H1 (cell line): ENCODE results near the gene TTC13. TPM values are rescaled to one million over a fixed set of nuclear protein-coding genes. Genes with fewer than 3 reads are reported as not detected.

ENCODE experiments used
- CTCF ChIA-PET: fragments of 300-600 bp; sonication (Branson Sonifier 250); formaldehyde crosslinking; loops from one replicate; lab custom pipeline; 2021; ENCODE audit not compliant: partially characterized antibody; lab: Charles Lee
- POLR2A ChIA-PET: fragments of 300-600 bp; sonication (Branson Sonifier 250); formaldehyde crosslinking; loops from one replicate; lab custom pipeline; 2021; ENCODE audit warnings: inconsistent platforms; ENCODE audit not compliant: partially characterized antibody; lab: Charles Lee
- DNase-seq, 2 experiments: peaks; one replicate each; pipeline versions ENCODE4 v3.0.0 to v3.0.0-alpha.2; 2010 to 2022; ENCODE audit warnings: low spot score in 2 of 2, low read depth in 1 of 2, mixed read lengths in 1 of 2
- FAIRE-seq: peaks from 2 replicates; lab custom pipeline; 2011; peaks lifted over from hg19 to GRCh38; lab: Jason Lieb, UNC
- H2AFZ ChIP-seq: 2 replicates; pipeline ENCODE4 v1.8.1; 2012; ENCODE audit warnings: low read length, inconsistent platforms
- H2AK5ac ChIP-seq: 2 replicates; pipeline ENCODE4 v1.6.1; 2013; ENCODE audit warnings: low read depth, low read length
- H2BK120ac ChIP-seq: replicated peaks from 2 replicates; pipeline ENCODE3; 2013; ENCODE audit warnings: low read depth, low read length, inconsistent platforms
- H2BK12ac ChIP-seq: 2 replicates; pipeline ENCODE4 v1.6.1; 2013; ENCODE audit warnings: low read depth, low read length
- H2BK15ac ChIP-seq: 2 replicates; pipeline ENCODE4 v1.6.1; 2013; ENCODE audit warnings: low read length
- H2BK20ac ChIP-seq: 2 replicates; pipeline ENCODE4 v1.6.1; 2013; ENCODE audit warnings: low read length
- H2BK5ac ChIP-seq: 2 replicates; pipeline ENCODE4 v1.6.1; 2013; ENCODE audit warnings: low read depth, low read length
- H3K14ac ChIP-seq: 2 replicates; pipeline ENCODE4 v1.6.1; 2013; ENCODE audit warnings: inconsistent platforms; ENCODE audit not compliant: insufficient read length
- H3K18ac ChIP-seq: 2 replicates; pipeline ENCODE4 v1.6.1; 2013; ENCODE audit warnings: low read length; ENCODE audit errors: extremely low read depth
- H3K23ac ChIP-seq: 2 replicates; pipeline ENCODE4 v1.6.1; 2013; ENCODE audit warnings: inconsistent platforms; ENCODE audit not compliant: insufficient read length
- H3K23me2 ChIP-seq: 2 replicates; pipeline ENCODE4 v1.6.1; 2013; ENCODE audit warnings: low read depth, low read length
- H3K27ac ChIP-seq: 2 replicates; pipeline ENCODE4 v1.6.1; 2011; ENCODE audit warnings: low read depth, low read length, inconsistent platforms
- H3K27me3 ChIP-seq, 4 experiments: replicated peaks in 1 of 4; 1 replicate in 1 of 4; 2 replicates in 3 of 4; pipeline versions ENCODE4 v1.6.1 to v1.8.1; 2011 to 2013; ENCODE audit warnings: low read length in 3 of 4, mild to moderate bottlenecking in 3 of 4, inconsistent platforms in 2 of 4, mixed read lengths in 2 of 4, moderate library complexity in 1 of 4; ENCODE audit not compliant: control insufficient read depth in 3 of 4, insufficient read depth in 3 of 4; ENCODE audit errors: extremely low read depth in 1 of 4
- H3K36me3 ChIP-seq, 4 experiments: 2 replicates each; pipeline versions ENCODE4 v1.6.1 to v1.8.1; 2011 to 2013; ENCODE audit warnings: mild to moderate bottlenecking in 4 of 4, low read length in 3 of 4, moderate library complexity in 2 of 4, control low read depth in 1 of 4, inconsistent platforms in 1 of 4; ENCODE audit not compliant: insufficient read depth in 4 of 4, control insufficient read depth in 2 of 4
- H3K4ac ChIP-seq: replicated peaks from 2 replicates; pipeline ENCODE3; 2013; ENCODE audit warnings: low read length, low read depth, mixed read lengths, inconsistent platforms; ENCODE audit not compliant: insufficient read length
- H3K4me1 ChIP-seq, 4 experiments: replicated peaks in 1 of 4; 1 replicate in 1 of 4; 2 replicates in 3 of 4; pipeline versions ENCODE4 v1.6.1 to v1.8.1; 2011 to 2013; ENCODE audit warnings: low read length in 3 of 4, inconsistent platforms in 2 of 4, mixed read lengths in 1 of 4; ENCODE audit not compliant: insufficient read depth in 4 of 4, control insufficient read depth in 3 of 4
- H3K4me2 ChIP-seq, 2 experiments: 2 replicates each; pipeline versions ENCODE4 v1.6.1 to v1.8.1; 2011 to 2013; ENCODE audit warnings: low read depth in 2 of 2, low read length in 2 of 2, control low read depth in 1 of 2, inconsistent platforms in 1 of 2, mild to moderate bottlenecking in 1 of 2; ENCODE audit not compliant: insufficient read depth in 1 of 2
- H3K4me3 ChIP-seq, 4 experiments: fragments of 200-600, 300-600 bp in 1 of 4; sonication (generic), shearing (Covaris generic), sonication (Bioruptor Twin) in 1 of 4; 2 replicates each; pipeline versions ENCODE4 v1.5.1 to v1.8.1; 2011 to 2016; ENCODE audit warnings: low read length in 4 of 4, low read depth in 3 of 4, control low read depth in 2 of 4, inconsistent platforms in 2 of 4, mild to moderate bottlenecking in 2 of 4, mixed read lengths in 1 of 4, moderate library complexity in 1 of 4; ENCODE audit not compliant: insufficient read depth in 2 of 4; ENCODE audit errors: extremely low read depth in 1 of 4
- H3K56ac ChIP-seq: replicated peaks from 2 replicates; pipeline ENCODE3; 2013; ENCODE audit warnings: low read depth, mild to moderate bottlenecking, mixed read lengths, low read length, inconsistent platforms; ENCODE audit not compliant: insufficient read length
- H3K79me1 ChIP-seq: 2 replicates; pipeline ENCODE4 v1.6.1; 2013; ENCODE audit warnings: low read depth, low read length, control low read depth
- H3K79me2 ChIP-seq, 2 experiments: 2 replicates each; pipeline versions ENCODE4 v1.6.1 to v1.8.1; 2012 to 2013; ENCODE audit warnings: low read length in 2 of 2, mild to moderate bottlenecking in 2 of 2, inconsistent platforms in 1 of 2; ENCODE audit not compliant: insufficient read depth in 2 of 2, control insufficient read depth in 1 of 2
- H3K9ac ChIP-seq, 4 experiments: replicated peaks in 1 of 4; 1 replicate in 1 of 4; 2 replicates in 3 of 4; pipeline versions ENCODE4 v1.6.1 to v1.8.1; 2011 to 2013; ENCODE audit warnings: low read depth in 3 of 4, low read length in 3 of 4, control low read depth in 2 of 4, mild to moderate bottlenecking in 2 of 4, moderate library complexity in 2 of 4, inconsistent platforms in 1 of 4; ENCODE audit errors: extremely low read depth in 1 of 4
- H3K9me3 ChIP-seq, 2 experiments: 2 replicates each; pipeline versions ENCODE4 v1.6.1 to v1.8.1; 2012 to 2013; ENCODE audit warnings: mild to moderate bottlenecking in 2 of 2, moderate library complexity in 2 of 2, control low read depth in 1 of 2, inconsistent platforms in 1 of 2, low read depth in 1 of 2, low read length in 1 of 2, mixed read lengths in 1 of 2; ENCODE audit not compliant: insufficient read depth in 2 of 2
- H4K20me1 ChIP-seq, 2 experiments: replicated peaks in 1 of 2; 2 replicates each; pipeline versions ENCODE3 to v1.8.1; 2011 to 2013; ENCODE audit warnings: inconsistent platforms in 2 of 2, low read length in 2 of 2, mild to moderate bottlenecking in 1 of 2; ENCODE audit not compliant: insufficient read depth in 2 of 2, control insufficient read depth in 1 of 2
- H4K5ac ChIP-seq: 2 replicates; pipeline ENCODE4 v1.6.1; 2013; ENCODE audit warnings: low read length, low read depth, mixed read lengths, inconsistent platforms; ENCODE audit not compliant: insufficient read length
- H4K8ac ChIP-seq: 2 replicates; pipeline ENCODE4 v1.8.0; 2013; ENCODE audit warnings: mild to moderate bottlenecking, moderate library complexity, low read length, inconsistent platforms; ENCODE audit not compliant: insufficient read depth; ENCODE audit errors: extremely low read depth
- H4K91ac ChIP-seq: replicated peaks from 2 replicates; pipeline ENCODE3; 2013; ENCODE audit warnings: low read length, mixed read lengths, inconsistent platforms; ENCODE audit not compliant: insufficient read length
- CREB1 ChIP-seq: IDR thresholded peaks from 2 replicates; pipeline ENCODE4 v1.6.1; 2012; ENCODE audit warnings: inconsistent platforms
- EGR1 ChIP-seq: IDR thresholded peaks from 2 replicates; pipeline ENCODE4 v1.6.1; 2011; ENCODE audit warnings: low read depth, low read length, borderline replicate concordance
- EP300 ChIP-seq, 2 experiments: IDR thresholded peaks; 1 replicate in 1 of 2; 2 replicates in 1 of 2; pipeline ENCODE4 v1.6.1; 2011 to 2012; ENCODE audit warnings: low read depth in 2 of 2, low read length in 2 of 2, mild to moderate bottlenecking in 2 of 2, borderline replicate concordance in 1 of 2, inconsistent platforms in 1 of 2, moderate library complexity in 1 of 2
- RAD21 ChIP-seq, 2 experiments: IDR thresholded peaks in 1 of 2; conservative IDR thresholded peaks in 1 of 2; 2 replicates each; pipeline ENCODE4 v1.6.1; 2011; ENCODE audit warnings: low read depth in 2 of 2, low read length in 2 of 2, improper control_type of control experiment in 1 of 2, inconsistent platforms in 1 of 2, mild to moderate bottlenecking in 1 of 2, moderate library complexity in 1 of 2
- RBBP5 ChIP-seq: IDR thresholded peaks from 2 replicates; pipeline ENCODE4 v1.7.1; 2012; ENCODE audit warnings: low read depth, mild to moderate bottlenecking, inconsistent platforms, low read length, moderate library complexity, borderline replicate concordance
- SIN3A ChIP-seq, 2 experiments: IDR thresholded peaks in 1 of 2; conservative IDR thresholded peaks in 1 of 2; 2 replicates each; pipeline ENCODE4 v1.6.1; 2011 to 2012; ENCODE audit warnings: low read length in 2 of 2, improper control_type of control experiment in 1 of 2, low read depth in 1 of 2, mild to moderate bottlenecking in 1 of 2
- WGBS, 2 experiments: shearing (Covaris generic) in 1 of 2; methylation state at CpG; one replicate each; pipeline versions ENCODE4 v1.1.6 to v1.1.7; 2013 to 2015; ENCODE audit warnings: low lambda C conversion rate in 2 of 2, mixed read lengths in 2 of 2, inconsistent platforms in 1 of 2, low coverage in 1 of 2, missing lambda C conversion rate in 1 of 2; ENCODE audit not compliant: insufficient replicate concordance in 2 of 2, insufficient coverage in 1 of 2, insufficient read length in 1 of 2; ENCODE audit errors: extremely low coverage in 1 of 2, missing lambda C conversion rate in 1 of 2; 5-methylcytosine and 5-hydroxymethylcytosine counted together
- polyA plus RNA-seq, 7 experiments: library from polyadenylated mRNA; depleted of rRNA in 3 of 7; stranded (reverse) in 5 of 7; unstranded in 2 of 7; fragments of >200 nt in 5 of 7; fragments of 200-250 nt in 2 of 7; gene quantifications; 1 replicate in 5 of 7; 2 replicates in 1 of 7; 4 replicates in 1 of 7; pipeline versions ENCODE4 v1.2.1 to v1.2.3, GENCODE V29; 2011 to 2013; ENCODE audit warnings: missing spikeins in 2 of 7, mixed read lengths in 2 of 7
- total RNA-seq: library from RNA; stranded (reverse); fragmentation: NEBNext Ultra II Directional; extraction: Animal tissue kit (Norgen Biotek cat#: 25700); gene quantifications from 2 replicates; pipeline ENCODE4 v1.2.1, GENCODE V29; 2021

Gene TTC13
- total and polyA plus RNA-seq, 2 of the 8 experiments (the other 6 are each of a cell fraction or from before 2014, with no cell fraction given): 3.1 to 7.1 TPM

- CTCF ChIA-PET: no interaction called here
- Histone ChIP-seq H3K79me2 (no peaks in the 10 kb centered on the region; a peak in 1 of 4 replicates), H3K4me1 (no peaks in the 10 kb centered on the region), H3K4me2 (no peak overlapping the region), H4K8ac (no peak overlapping the region), H3K9ac (no peak overlapping the region), H3K23ac (no peak overlapping the region), H3K79me1 (no peaks in the 10 kb centered on the region), H2AK5ac (no peak overlapping the region), H4K91ac (no peak overlapping the region), H3K27me3 (no peaks in the 10 kb centered on the region), H3K56ac (no peak overlapping the region), H2BK15ac (no peak overlapping the region), H3K27ac (no peak overlapping the region), H3K23me2 (no peaks in the 10 kb centered on the region), H4K20me1 (peaks cover 0 to 4% of the 10 kb centered on the region in 2 experiments), H2AFZ (no peak overlapping the region), H3K9me3 (no peaks in the 10 kb centered on the region), H3K36me3 (no peaks in the 10 kb centered on the region), H4K5ac (no peak overlapping the region), H2BK12ac (no peak overlapping the region), H3K14ac (no peak overlapping the region), H2BK20ac (no peak overlapping the region), H2BK5ac (no peak overlapping the region), H3K4me3 (no peak overlapping the region), H2BK120ac (no peak overlapping the region), H3K18ac (no peak overlapping the region), H3K4ac (no peak overlapping the region)
- WGBS, 2 experiments: 87% methylated on average over 5 of the region's 5 CpGs; no CpG with 5 or more reads in 1 of the 2 experiments
- DNase-seq (no peak), FAIRE-seq (no peak)
- POLR2A ChIA-PET: no interaction called here
- TF ChIP-seq RBBP5 (no peak), RAD21 (IDR thresholded peaks at IDR 0.05 in 1 of 2, conservative IDR thresholded peaks at IDR 0.05 in 1 of 2; ENCODE audit: low read depth in 2 of 2, low read length in 2 of 2) (no peak), EGR1 (no peak), CREB1 (no peak), EP300 (IDR thresholded peaks at IDR 0.05; ENCODE audit: borderline replicate concordance in 1 of 2, low read depth in 2 of 2, low read length in 2 of 2) (no peak), SIN3A (conservative IDR thresholded peaks at IDR 0.05 in 1 of 2, IDR thresholded peaks at IDR 0.05 in 1 of 2; ENCODE audit: low read depth in 1 of 2, low read length in 2 of 2) (no peak)
Measured at GRCh38 chr1:230965535-230965934, 13.1 kb downstream of the TTC13 start.
